SU-DHL-6 (cell line): ENCODE measurements around the gene KRTAP10-12.
"Not testable (repeated sequence)": the region's sequence is repeated elsewhere in the genome, so short reads cannot be mapped to it uniquely, and the experiment has no call there.

Experiments used
- H2AFZ ChIP-seq: fragments of 200-600 bp; sonication (generic); 2 replicates; pipeline ENCODE4 v1.6.1; 2014; ENCODE audit warnings: low read depth, mild to moderate bottlenecking, moderate library complexity, mixed read lengths, antibody characterized with exemption, low read length; ENCODE audit not compliant: severe bottlenecking
- H3F3A ChIP-seq: fragments of 200-600 bp; shearing (Covaris generic); 2 replicates; pipeline ENCODE4 v1.6.0; 2016; ENCODE audit warnings: antibody characterized with exemption, mild to moderate bottlenecking; ENCODE audit not compliant: insufficient read depth
- H3K27ac ChIP-seq: fragments of 200-600 bp; sonication (generic); 2 replicates; pipeline ENCODE4 v1.5.1; 2016; ENCODE audit warnings: low read depth, mild to moderate bottlenecking, low read length, moderate library complexity, mixed read lengths
- H3K27me3 ChIP-seq: fragments of 200-600 bp; sonication (generic), shearing (Covaris generic); 2 replicates; pipeline ENCODE4 v1.6.0; 2014; ENCODE audit warnings: mild to moderate bottlenecking, low read length
- H3K36me3 ChIP-seq: fragments of 200-600 bp; sonication (generic); 2 replicates; pipeline ENCODE4 v1.6.1; 2014; ENCODE audit warnings: mild to moderate bottlenecking, low read length, mixed read lengths
- H3K4me2 ChIP-seq: fragments of 300-600, 200-600 bp; shearing (Covaris generic), sonication (generic); 2 replicates; pipeline ENCODE4 v1.6.0; 2014; ENCODE audit warnings: low read length, low read depth, mild to moderate bottlenecking; ENCODE audit not compliant: poor library complexity, severe bottlenecking
- H3K4me3 ChIP-seq: fragments of 200-600 bp; sonication (generic); 2 replicates; pipeline ENCODE4 v1.5.1; 2014; ENCODE audit warnings: antibody characterized with exemption, low read length, mild to moderate bottlenecking, mixed read lengths; ENCODE audit not compliant: insufficient read depth, poor library complexity, severe bottlenecking
- H3K79me2 ChIP-seq: fragments of 200-600 bp; sonication (generic); 2 replicates; pipeline ENCODE4 v1.6.1; 2014; ENCODE audit warnings: mild to moderate bottlenecking, low read length, moderate library complexity; ENCODE audit not compliant: insufficient read depth
- H3K9ac ChIP-seq: fragments of 200-600 bp; sonication (generic); 2 replicates; pipeline ENCODE4 v1.7.0; 2014; ENCODE audit warnings: mild to moderate bottlenecking, low read length
- H3K9me2 ChIP-seq: fragments of 200-600 bp; sonication (generic); replicated peaks from 2 replicates; pipeline ENCODE4 v1.6.1; 2014; ENCODE audit warnings: low read length; ENCODE audit not compliant: insufficient read depth
- H3K9me3 ChIP-seq: fragments of 200-600 bp; sonication (generic); 2 replicates; pipeline ENCODE4 v1.6.1; 2014; ENCODE audit warnings: low read length, mixed read lengths; ENCODE audit not compliant: insufficient read depth
- H4K20me1 ChIP-seq: fragments of 200-600 bp; sonication (generic); 2 replicates; pipeline ENCODE4 v1.6.1; 2014; ENCODE audit warnings: low read depth, mild to moderate bottlenecking, antibody characterized with exemption, low read length, moderate library complexity, mixed read lengths
- EZH2phosphoT487 ChIP-seq: fragments of 200-600 bp; sonication (generic), shearing (Covaris generic); conservative IDR thresholded peaks from 2 replicates; pipeline ENCODE4 v1.6.1; 2018; ENCODE audit warnings: mild to moderate bottlenecking, antibody characterized with exemption, low read length, moderate library complexity, mixed read lengths
- TF ChIP-seq, protein P1 (sequence below): fragments of 200-600 bp; sonication (generic); IDR thresholded peaks from one replicate; pipeline ENCODE4 v1.5.1; 2017; ENCODE audit warnings: antibody characterized with exemption, mild to moderate bottlenecking, low read length, moderate library complexity; ENCODE audit not compliant: insufficient read depth, poor library complexity, severe bottlenecking

Gene KRTAP10-12

DNA sequence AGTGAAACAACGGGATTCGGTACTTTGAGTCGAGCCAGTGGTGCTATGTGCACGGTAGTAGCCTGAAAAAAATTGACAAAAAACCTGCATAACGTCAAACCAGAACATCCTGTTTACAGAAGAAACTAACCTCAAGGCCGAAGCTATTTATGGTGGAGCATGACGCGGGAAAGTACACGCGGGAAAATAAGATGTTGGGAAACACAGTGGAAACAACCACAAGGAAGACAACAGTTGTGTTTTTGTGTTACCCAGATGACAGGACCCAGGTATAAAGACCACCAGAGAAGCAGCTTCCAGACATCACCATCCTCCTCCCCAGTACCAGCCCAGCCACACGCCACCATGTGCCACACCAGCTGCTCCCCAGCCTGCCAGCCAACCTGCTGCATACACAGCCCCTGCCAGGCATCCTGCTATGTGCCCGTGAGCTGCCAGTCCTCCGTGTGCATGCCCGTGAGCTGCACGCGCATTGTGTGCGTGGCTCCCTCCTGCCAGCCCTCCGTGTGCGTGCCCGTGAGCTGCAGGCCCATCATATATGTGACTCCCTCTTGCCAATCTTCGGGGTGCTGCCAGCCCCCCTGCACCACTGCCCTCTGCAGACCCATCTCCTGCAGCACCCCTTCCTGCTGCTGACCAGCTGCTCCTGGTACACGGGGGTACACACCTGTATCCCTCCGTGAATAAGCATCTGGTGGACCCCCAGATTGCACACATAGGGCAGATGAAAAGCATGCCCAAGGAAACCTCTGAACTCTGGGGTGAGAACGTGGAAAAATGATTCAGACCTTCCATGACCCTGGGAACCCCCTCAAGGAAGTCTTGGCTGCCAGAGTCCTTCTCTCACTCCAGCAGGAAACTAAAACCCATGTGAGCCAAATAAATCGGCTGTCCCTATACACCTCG lies 39.1 kb upstream of the KRTAP10-12 start, which contains the start of gene KRTAP12-3:
Gene KRTAP12-3 (plus strand): TSS at position 298 of the 906 bp plus-strand sequence. CDS start 48 bp downstream, at position 346.
- TF ChIP-seq EZH2phosphoT487: no peak
- TF ChIP-seq, protein P1, sequence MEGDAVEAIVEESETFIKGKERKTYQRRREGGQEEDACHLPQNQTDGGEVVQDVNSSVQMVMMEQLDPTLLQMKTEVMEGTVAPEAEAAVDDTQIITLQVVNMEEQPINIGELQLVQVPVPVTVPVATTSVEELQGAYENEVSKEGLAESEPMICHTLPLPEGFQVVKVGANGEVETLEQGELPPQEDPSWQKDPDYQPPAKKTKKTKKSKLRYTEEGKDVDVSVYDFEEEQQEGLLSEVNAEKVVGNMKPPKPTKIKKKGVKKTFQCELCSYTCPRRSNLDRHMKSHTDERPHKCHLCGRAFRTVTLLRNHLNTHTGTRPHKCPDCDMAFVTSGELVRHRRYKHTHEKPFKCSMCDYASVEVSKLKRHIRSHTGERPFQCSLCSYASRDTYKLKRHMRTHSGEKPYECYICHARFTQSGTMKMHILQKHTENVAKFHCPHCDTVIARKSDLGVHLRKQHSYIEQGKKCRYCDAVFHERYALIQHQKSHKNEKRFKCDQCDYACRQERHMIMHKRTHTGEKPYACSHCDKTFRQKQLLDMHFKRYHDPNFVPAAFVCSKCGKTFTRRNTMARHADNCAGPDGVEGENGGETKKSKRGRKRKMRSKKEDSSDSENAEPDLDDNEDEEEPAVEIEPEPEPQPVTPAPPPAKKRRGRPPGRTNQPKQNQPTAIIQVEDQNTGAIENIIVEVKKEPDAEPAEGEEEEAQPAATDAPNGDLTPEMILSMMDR: no peak
- H3K36me3 ChIP-seq: no peaks in the 10 kb centered on the region
- H3K27me3 ChIP-seq: no peaks in the 10 kb centered on the region
- no peak within 1 kb of the TSS for H2AFZ ChIP-seq
- H3K9ac ChIP-seq: no peak within 1 kb of the TSS
- H3K4me2 ChIP-seq: no peak within 1 kb of the TSS
- no peaks in the 10 kb centered on the region for H3K9me3 ChIP-seq
- H3K79me2 ChIP-seq: no peaks in the 10 kb centered on the region
- no peaks in the 10 kb centered on the region for H3K9me2 ChIP-seq
- H3F3A ChIP-seq: no peaks in the 10 kb centered on the region
- no peak within 1 kb of the TSS for H3K4me3 ChIP-seq
- no peak within 1 kb of the TSS for H3K27ac ChIP-seq
- no peaks in the 10 kb centered on the region for H4K20me1 ChIP-seq

DNA sequence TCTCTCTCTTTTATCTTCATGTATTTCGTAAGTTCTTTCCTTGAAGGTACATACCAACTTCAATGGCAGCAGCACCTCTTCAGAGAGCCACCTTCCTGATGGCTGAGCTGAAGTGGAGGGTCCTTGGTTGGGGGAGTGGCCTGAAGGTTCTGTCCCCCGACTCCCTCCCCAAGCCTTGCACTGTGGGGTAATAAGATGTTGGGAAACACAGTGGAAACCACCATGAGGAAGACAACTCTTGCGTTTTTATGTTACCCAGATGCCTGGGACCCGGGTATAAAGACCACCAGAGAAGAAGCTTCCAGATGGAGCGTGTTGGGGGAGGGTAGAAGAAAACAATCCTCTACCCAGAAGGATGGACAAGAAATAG lies 38.4 kb upstream of the KRTAP10-12 start:
- Histone ChIP-seq H3K4me2 (no peak overlapping the region), H3K36me3 (no peaks in the 10 kb centered on the region), H3K79me2 (no peaks in the 10 kb centered on the region), H3K4me3 (no peak overlapping the region), H3K9me2 (no peaks in the 10 kb centered on the region), H4K20me1 (no peaks in the 10 kb centered on the region), H3K9ac (no peak overlapping the region), H3K9me3 (no peaks in the 10 kb centered on the region), H2AFZ (no peak overlapping the region), H3K27ac (no peak overlapping the region), H3K27me3 (no peaks in the 10 kb centered on the region), H3F3A (no peaks in the 10 kb centered on the region)
- no peak for TF ChIP-seq EZH2phosphoT487
- TF ChIP-seq, protein P1: no peak

DNA sequence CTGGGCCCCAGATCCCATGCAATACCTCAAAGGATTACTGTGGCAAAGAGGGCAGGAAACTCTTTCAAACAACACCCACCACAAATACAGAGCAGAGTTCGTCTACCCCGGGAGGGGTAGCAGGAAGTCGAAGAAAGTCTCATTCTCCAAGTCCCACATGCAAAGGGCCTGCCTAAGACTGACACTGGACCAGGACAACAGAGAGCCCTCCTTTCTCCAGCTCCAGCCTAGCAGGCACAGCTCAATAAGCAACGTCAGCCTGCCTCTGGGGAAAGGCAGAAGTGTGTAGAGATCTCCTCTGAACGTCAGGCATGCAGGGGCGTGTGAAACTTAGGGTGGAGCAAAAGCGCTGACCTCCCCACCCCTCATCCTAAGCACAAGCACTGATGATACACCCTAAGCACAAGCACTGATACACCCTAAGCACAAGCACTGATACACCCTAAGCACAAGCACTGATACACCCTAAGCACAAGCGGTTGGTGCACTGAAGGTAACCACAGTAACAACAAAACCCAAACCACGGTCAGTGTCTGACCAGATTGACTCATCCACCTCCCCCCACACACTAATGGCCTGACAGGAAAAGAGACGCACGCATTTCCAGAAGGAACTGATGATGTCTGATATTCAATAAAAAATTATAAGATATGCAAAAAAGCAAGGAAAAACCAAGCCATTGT lies 37.9 kb upstream of the KRTAP10-12 start:
- Histone ChIP-seq H3K79me2 (no peaks in the 10 kb centered on the region), H2AFZ (no peak overlapping the region), H3K9me2 (no peaks in the 10 kb centered on the region), H3K9me3 (no peaks in the 10 kb centered on the region), H3K4me2 (no peak overlapping the region), H3K27me3 (no peaks in the 10 kb centered on the region), H3F3A (no peaks in the 10 kb centered on the region), H3K27ac (no peak overlapping the region), H3K9ac (no peak overlapping the region), H4K20me1 (no peaks in the 10 kb centered on the region), H3K36me3 (no peaks in the 10 kb centered on the region), H3K4me3 (no peak overlapping the region)
- TF ChIP-seq EZH2phosphoT487: no peak

DNA sequence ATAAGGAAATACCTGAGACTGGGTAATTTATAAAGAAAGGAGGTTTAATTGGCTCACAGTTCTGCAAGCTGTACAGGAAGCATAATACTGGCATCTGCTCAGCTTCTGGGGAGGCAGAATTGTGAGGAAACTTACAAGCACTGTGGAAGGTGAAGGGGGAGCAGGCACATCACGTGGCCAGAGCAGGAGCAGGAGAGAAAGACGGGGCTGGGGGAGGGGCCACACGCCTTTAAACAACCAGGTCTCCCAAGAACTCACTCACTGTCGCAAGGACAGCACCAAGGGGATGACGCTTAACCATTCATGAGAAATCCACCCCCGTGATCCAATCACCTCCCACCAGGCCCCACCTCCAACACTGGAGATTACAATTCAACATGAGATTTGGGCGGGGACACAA lies 35.4 kb upstream of the KRTAP10-12 start:
- not testable (repeated sequence) for H4K20me1 ChIP-seq, H3K9me2 ChIP-seq, H3K79me2 ChIP-seq, H3K4me3 ChIP-seq, H3K9me3 ChIP-seq, H2AFZ ChIP-seq, H3K36me3 ChIP-seq, H3K27me3 ChIP-seq, H3K9ac ChIP-seq, H3F3A ChIP-seq, H3K4me2 ChIP-seq, H3K27ac ChIP-seq
